Measurements from ENCODE around the gene BCL2L13. TPM values are rescaled to one million over a fixed set of nuclear protein-coding genes. Genes with fewer than 3 reads are reported as not detected.

The BCL2L13 gene
- total RNA-seq, 1 experiment from 2014 or later, result 38.1 TPM

DNA sequence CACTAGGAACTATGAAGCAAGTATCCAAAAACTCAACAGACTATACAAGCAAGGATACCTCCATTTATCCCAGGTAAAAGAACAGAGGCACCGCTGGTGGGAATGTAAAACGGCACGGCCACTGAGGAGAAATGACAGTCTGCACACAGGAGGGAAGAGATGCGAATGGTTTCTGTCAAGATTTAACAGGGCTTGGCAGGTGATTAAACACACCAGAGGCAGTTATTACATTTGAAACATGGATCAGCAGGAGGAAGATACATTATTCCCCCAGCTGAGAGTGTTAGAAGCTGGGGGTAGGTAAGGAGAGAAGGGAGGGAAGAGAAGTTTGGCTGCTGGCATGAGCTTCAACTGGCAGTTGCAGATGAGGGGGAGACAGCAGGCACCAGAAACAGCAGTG, 40.2 kb upstream of the BCL2L13 start:
- no peak overlapping the region for H3K27ac Mint-ChIP-seq

DNA sequence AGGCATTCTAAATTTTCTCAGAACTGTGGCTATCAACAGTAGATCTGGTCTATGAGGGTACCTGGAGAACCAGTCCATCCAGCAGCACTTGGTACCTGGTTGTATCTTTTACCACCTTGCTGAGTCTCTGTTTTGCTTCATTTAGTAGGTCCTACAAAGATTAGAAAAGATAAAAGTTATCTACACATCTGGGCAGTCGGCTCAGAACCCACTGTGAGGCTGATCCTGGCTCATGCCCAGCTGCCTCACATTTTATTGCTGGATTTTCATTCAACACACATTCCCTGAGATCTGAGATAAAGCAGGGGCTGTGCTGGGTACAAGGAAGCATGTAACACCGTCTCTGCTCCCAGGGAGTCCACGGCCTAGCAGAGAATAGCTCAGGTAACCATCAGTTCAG, 37.5 kb upstream of the BCL2L13 start:
- Mint-ChIP-seq H3K4me1 (no peaks in the 10 kb centered on the region), H3K27me3 (ENCODE audit: low read depth) (no peaks in the 10 kb centered on the region), H3K36me3 (peaks cover 45% of the 10 kb centered on the region), H3K4me3 (no peak overlapping the region), H3K9me3 (no peaks in the 10 kb centered on the region), H3K27ac (no peak overlapping the region)
- DNase-seq (ENCODE audit: low spot score), result no peak
- no peak for ATAC-seq
- ChIA-PET CTCF (interaction anchor here (1.2 kb wide), 1 partner anchor 482 kb away, joined by 3 read pairs; no protein-coding TSS in a partner anchor), POLR2A (no interaction called here)
- TF ChIP-seq, protein P1, sequence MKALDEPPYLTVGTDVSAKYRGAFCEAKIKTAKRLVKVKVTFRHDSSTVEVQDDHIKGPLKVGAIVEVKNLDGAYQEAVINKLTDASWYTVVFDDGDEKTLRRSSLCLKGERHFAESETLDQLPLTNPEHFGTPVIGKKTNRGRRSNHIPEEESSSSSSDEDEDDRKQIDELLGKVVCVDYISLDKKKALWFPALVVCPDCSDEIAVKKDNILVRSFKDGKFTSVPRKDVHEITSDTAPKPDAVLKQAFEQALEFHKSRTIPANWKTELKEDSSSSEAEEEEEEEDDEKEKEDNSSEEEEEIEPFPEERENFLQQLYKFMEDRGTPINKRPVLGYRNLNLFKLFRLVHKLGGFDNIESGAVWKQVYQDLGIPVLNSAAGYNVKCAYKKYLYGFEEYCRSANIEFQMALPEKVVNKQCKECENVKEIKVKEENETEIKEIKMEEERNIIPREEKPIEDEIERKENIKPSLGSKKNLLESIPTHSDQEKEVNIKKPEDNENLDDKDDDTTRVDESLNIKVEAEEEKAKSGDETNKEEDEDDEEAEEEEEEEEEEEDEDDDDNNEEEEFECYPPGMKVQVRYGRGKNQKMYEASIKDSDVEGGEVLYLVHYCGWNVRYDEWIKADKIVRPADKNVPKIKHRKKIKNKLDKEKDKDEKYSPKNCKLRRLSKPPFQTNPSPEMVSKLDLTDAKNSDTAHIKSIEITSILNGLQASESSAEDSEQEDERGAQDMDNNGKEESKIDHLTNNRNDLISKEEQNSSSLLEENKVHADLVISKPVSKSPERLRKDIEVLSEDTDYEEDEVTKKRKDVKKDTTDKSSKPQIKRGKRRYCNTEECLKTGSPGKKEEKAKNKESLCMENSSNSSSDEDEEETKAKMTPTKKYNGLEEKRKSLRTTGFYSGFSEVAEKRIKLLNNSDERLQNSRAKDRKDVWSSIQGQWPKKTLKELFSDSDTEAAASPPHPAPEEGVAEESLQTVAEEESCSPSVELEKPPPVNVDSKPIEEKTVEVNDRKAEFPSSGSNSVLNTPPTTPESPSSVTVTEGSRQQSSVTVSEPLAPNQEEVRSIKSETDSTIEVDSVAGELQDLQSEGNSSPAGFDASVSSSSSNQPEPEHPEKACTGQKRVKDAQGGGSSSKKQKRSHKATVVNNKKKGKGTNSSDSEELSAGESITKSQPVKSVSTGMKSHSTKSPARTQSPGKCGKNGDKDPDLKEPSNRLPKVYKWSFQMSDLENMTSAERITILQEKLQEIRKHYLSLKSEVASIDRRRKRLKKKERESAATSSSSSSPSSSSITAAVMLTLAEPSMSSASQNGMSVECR (CRISPR knock-in tag; IDR thresholded peaks at IDR 0.05; ENCODE audit: borderline replicate concordance), result no peak
- no peak for TF ChIP-seq JUN (CRISPR knock-in tag; IDR thresholded peaks at IDR 0.05)
- TF ChIP-seq, protein P2, sequence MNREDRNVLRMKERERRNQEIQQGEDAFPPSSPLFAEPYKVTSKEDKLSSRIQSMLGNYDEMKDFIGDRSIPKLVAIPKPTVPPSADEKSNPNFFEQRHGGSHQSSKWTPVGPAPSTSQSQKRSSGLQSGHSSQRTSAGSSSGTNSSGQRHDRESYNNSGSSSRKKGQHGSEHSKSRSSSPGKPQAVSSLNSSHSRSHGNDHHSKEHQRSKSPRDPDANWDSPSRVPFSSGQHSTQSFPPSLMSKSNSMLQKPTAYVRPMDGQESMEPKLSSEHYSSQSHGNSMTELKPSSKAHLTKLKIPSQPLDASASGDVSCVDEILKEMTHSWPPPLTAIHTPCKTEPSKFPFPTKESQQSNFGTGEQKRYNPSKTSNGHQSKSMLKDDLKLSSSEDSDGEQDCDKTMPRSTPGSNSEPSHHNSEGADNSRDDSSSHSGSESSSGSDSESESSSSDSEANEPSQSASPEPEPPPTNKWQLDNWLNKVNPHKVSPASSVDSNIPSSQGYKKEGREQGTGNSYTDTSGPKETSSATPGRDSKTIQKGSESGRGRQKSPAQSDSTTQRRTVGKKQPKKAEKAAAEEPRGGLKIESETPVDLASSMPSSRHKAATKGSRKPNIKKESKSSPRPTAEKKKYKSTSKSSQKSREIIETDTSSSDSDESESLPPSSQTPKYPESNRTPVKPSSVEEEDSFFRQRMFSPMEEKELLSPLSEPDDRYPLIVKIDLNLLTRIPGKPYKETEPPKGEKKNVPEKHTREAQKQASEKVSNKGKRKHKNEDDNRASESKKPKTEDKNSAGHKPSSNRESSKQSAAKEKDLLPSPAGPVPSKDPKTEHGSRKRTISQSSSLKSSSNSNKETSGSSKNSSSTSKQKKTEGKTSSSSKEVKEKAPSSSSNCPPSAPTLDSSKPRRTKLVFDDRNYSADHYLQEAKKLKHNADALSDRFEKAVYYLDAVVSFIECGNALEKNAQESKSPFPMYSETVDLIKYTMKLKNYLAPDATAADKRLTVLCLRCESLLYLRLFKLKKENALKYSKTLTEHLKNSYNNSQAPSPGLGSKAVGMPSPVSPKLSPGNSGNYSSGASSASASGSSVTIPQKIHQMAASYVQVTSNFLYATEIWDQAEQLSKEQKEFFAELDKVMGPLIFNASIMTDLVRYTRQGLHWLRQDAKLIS (CRISPR knock-in tag; IDR thresholded peaks at IDR 0.05; ENCODE audit: borderline replicate concordance), result no peak

More for the DNA sequence above, 40.2 kb upstream of the BCL2L13 start:
- ChIA-PET POLR2A (no interaction called here), CTCF (no interaction called here)
- DNase-seq (ENCODE audit: low spot score) (no peak), ATAC-seq (no peak)
- Mint-ChIP-seq H3K36me3 (peaks cover 68% of the 10 kb centered on the region), H3K4me3 (no peak overlapping the region), H3K27me3 (ENCODE audit: low read depth) (no peaks in the 10 kb centered on the region), H3K4me1 (no peaks in the 10 kb centered on the region), H3K9me3 (no peaks in the 10 kb centered on the region)
- TF ChIP-seq ZNF396 (CRISPR knock-in tag; IDR thresholded peaks at IDR 0.05; ENCODE audit: borderline replicate concordance) (no peak), RORB (CRISPR knock-in tag; IDR thresholded peaks at IDR 0.05) (no peak), MYBL2 (CRISPR knock-in tag; IDR thresholded peaks at IDR 0.05) (no peak), IRF2 (CRISPR knock-in tag; IDR thresholded peaks at IDR 0.05; ENCODE audit: borderline replicate concordance, low read depth) (no peak), ZNF317 (CRISPR knock-in tag; IDR thresholded peaks at IDR 0.05; ENCODE audit: borderline replicate concordance, low read depth) (no peak), ZNF232 (CRISPR knock-in tag; IDR thresholded peaks at IDR 0.05) (no peak), TCF7 (CRISPR knock-in tag; IDR thresholded peaks at IDR 0.05; ENCODE audit: low read depth) (no peak), SMAD4 (CRISPR knock-in tag; IDR thresholded peaks at IDR 0.05) (no peak), JUN (CRISPR knock-in tag; IDR thresholded peaks at IDR 0.05) (no peak), ZNF263 (CRISPR knock-in tag; IDR thresholded peaks at IDR 0.05; ENCODE audit: low read depth) (no peak), ESRRA (CRISPR knock-in tag; IDR thresholded peaks at IDR 0.05; ENCODE audit: borderline replicate concordance) (no peak), SP1 (CRISPR knock-in tag; conservative IDR thresholded peaks at IDR 0.05) (no peak)
- TF ChIP-seq, protein P3, sequence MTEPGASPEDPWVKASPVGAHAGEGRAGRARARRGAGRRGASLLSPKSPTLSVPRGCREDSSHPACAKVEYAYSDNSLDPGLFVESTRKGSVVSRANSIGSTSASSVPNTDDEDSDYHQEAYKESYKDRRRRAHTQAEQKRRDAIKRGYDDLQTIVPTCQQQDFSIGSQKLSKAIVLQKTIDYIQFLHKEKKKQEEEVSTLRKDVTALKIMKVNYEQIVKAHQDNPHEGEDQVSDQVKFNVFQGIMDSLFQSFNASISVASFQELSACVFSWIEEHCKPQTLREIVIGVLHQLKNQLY (CRISPR knock-in tag; IDR thresholded peaks at IDR 0.05), result no peak
- TF ChIP-seq, protein P4, sequence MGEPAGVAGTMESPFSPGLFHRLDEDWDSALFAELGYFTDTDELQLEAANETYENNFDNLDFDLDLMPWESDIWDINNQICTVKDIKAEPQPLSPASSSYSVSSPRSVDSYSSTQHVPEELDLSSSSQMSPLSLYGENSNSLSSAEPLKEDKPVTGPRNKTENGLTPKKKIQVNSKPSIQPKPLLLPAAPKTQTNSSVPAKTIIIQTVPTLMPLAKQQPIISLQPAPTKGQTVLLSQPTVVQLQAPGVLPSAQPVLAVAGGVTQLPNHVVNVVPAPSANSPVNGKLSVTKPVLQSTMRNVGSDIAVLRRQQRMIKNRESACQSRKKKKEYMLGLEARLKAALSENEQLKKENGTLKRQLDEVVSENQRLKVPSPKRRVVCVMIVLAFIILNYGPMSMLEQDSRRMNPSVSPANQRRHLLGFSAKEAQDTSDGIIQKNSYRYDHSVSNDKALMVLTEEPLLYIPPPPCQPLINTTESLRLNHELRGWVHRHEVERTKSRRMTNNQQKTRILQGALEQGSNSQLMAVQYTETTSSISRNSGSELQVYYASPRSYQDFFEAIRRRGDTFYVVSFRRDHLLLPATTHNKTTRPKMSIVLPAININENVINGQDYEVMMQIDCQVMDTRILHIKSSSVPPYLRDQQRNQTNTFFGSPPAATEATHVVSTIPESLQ (CRISPR knock-in tag; IDR thresholded peaks at IDR 0.05), result no peak
- TF ChIP-seq, protein P5, sequence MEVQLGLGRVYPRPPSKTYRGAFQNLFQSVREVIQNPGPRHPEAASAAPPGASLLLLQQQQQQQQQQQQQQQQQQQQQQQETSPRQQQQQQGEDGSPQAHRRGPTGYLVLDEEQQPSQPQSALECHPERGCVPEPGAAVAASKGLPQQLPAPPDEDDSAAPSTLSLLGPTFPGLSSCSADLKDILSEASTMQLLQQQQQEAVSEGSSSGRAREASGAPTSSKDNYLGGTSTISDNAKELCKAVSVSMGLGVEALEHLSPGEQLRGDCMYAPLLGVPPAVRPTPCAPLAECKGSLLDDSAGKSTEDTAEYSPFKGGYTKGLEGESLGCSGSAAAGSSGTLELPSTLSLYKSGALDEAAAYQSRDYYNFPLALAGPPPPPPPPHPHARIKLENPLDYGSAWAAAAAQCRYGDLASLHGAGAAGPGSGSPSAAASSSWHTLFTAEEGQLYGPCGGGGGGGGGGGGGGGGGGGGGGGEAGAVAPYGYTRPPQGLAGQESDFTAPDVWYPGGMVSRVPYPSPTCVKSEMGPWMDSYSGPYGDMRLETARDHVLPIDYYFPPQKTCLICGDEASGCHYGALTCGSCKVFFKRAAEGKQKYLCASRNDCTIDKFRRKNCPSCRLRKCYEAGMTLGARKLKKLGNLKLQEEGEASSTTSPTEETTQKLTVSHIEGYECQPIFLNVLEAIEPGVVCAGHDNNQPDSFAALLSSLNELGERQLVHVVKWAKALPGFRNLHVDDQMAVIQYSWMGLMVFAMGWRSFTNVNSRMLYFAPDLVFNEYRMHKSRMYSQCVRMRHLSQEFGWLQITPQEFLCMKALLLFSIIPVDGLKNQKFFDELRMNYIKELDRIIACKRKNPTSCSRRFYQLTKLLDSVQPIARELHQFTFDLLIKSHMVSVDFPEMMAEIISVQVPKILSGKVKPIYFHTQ (CRISPR knock-in tag; IDR thresholded peaks at IDR 0.05), result no peak
- TF ChIP-seq, protein P6, sequence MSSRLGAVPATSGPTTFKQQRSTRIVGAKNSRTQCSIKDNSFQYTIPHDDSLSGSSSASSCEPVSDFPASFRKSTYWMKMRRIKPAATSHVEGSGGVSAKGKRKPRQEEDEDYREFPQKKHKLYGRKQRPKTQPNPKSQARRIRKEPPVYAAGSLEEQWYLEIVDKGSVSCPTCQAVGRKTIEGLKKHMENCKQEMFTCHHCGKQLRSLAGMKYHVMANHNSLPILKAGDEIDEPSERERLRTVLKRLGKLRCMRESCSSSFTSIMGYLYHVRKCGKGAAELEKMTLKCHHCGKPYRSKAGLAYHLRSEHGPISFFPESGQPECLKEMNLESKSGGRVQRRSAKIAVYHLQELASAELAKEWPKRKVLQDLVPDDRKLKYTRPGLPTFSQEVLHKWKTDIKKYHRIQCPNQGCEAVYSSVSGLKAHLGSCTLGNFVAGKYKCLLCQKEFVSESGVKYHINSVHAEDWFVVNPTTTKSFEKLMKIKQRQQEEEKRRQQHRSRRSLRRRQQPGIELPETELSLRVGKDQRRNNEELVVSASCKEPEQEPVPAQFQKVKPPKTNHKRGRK (CRISPR knock-in tag; IDR thresholded peaks at IDR 0.05; ENCODE audit: borderline replicate concordance), result no peak
- TF ChIP-seq, protein P7, sequence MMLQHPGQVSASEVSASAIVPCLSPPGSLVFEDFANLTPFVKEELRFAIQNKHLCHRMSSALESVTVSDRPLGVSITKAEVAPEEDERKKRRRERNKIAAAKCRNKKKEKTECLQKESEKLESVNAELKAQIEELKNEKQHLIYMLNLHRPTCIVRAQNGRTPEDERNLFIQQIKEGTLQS (CRISPR knock-in tag; conservative IDR thresholded peaks at IDR 0.05), result no peak
- TF ChIP-seq, protein P8, sequence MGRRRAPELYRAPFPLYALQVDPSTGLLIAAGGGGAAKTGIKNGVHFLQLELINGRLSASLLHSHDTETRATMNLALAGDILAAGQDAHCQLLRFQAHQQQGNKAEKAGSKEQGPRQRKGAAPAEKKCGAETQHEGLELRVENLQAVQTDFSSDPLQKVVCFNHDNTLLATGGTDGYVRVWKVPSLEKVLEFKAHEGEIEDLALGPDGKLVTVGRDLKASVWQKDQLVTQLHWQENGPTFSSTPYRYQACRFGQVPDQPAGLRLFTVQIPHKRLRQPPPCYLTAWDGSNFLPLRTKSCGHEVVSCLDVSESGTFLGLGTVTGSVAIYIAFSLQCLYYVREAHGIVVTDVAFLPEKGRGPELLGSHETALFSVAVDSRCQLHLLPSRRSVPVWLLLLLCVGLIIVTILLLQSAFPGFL (CRISPR knock-in tag; IDR thresholded peaks at IDR 0.05; ENCODE audit: borderline replicate concordance), result no peak
